Astrocyte of the cerebellum (primary cell): ENCODE results near the gene EFCAB11.

ENCODE experiments used
- DNase-seq: peaks from one replicate; pipeline ENCODE4 v3.0.0-alpha.2; 2011; ENCODE audit warnings: low read depth
- H3K4me3 ChIP-seq: 2 replicates; pipeline ENCODE4 v1.5.1; 2011; ENCODE audit warnings: mild to moderate bottlenecking, low read depth, low read length, moderate library complexity
- in situ Hi-C: cut with HindIII; loops from 2 replicates; pipeline ENCODE4 v1.10.0; 2017; ENCODE audit warnings: low sequenced_read_pairs
- TF ChIP-seq, protein P1 (sequence below): IDR thresholded peaks from 2 replicates; pipeline ENCODE4 v1.5.1; 2012; ENCODE audit warnings: low read length, low read depth, moderate library complexity, mild to moderate bottlenecking; ENCODE audit errors: missing control alignments

EFCAB11 gene

GRCh38 chr14:89952576-89952975 is 2.0 kb downstream of the EFCAB11 start:
- in situ Hi-C loops = no loop called here
- H3K4me3 ChIP-seq = no peak overlapping the region
- TF ChIP-seq, protein P1, sequence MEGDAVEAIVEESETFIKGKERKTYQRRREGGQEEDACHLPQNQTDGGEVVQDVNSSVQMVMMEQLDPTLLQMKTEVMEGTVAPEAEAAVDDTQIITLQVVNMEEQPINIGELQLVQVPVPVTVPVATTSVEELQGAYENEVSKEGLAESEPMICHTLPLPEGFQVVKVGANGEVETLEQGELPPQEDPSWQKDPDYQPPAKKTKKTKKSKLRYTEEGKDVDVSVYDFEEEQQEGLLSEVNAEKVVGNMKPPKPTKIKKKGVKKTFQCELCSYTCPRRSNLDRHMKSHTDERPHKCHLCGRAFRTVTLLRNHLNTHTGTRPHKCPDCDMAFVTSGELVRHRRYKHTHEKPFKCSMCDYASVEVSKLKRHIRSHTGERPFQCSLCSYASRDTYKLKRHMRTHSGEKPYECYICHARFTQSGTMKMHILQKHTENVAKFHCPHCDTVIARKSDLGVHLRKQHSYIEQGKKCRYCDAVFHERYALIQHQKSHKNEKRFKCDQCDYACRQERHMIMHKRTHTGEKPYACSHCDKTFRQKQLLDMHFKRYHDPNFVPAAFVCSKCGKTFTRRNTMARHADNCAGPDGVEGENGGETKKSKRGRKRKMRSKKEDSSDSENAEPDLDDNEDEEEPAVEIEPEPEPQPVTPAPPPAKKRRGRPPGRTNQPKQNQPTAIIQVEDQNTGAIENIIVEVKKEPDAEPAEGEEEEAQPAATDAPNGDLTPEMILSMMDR = no peak
- DNase-seq = no peak

- H3K4me3 ChIP-seq = no peak overlapping the region
- in situ Hi-C loops = no loop called here
- TF ChIP-seq, protein P1 = no peak
- DNase-seq = no peak
These were observed 7.2 kb downstream of the EFCAB11 start for GRCh38 chr14:89947344-89947743.

- no peak for DNase-seq
- no peak overlapping the region for H3K4me3 ChIP-seq
- TF ChIP-seq, protein P1 = no peak
- in situ Hi-C loops = no loop called here
These were observed 12.6 kb downstream of the EFCAB11 start for GRCh38 chr14:89941830-89942377.

GRCh38 chr14:89936654-89937185 is 17.8 kb downstream of the EFCAB11 start:
- TF ChIP-seq, protein P1 = peak; percentile 21
- no peak overlapping the region for H3K4me3 ChIP-seq
- in situ Hi-C loops = no loop called here
- no peak for DNase-seq

DNA sequence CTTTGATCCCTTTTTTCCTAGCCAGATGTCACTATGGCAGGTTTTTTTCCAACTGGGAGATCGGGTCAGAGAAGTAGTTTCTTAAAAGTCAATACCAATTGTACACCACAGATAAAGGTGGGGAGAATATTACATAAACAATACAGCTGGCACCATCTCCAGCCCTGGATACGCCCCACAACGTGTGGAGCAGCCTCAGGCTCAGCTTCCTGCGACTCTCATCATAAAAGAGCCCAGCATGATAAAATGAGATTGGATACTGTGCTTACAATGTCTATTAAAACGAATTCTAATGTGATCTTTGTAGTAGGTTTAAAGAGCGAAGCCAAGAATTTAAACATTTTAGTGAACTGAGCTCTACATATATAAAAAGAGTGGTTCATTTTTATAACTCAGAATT is 21.5 kb downstream of the EFCAB11 start:
- in situ Hi-C loops = no loop called here
- no peak for DNase-seq
- TF ChIP-seq, protein P1 = no peak
- no peak overlapping the region for H3K4me3 ChIP-seq

DNA sequence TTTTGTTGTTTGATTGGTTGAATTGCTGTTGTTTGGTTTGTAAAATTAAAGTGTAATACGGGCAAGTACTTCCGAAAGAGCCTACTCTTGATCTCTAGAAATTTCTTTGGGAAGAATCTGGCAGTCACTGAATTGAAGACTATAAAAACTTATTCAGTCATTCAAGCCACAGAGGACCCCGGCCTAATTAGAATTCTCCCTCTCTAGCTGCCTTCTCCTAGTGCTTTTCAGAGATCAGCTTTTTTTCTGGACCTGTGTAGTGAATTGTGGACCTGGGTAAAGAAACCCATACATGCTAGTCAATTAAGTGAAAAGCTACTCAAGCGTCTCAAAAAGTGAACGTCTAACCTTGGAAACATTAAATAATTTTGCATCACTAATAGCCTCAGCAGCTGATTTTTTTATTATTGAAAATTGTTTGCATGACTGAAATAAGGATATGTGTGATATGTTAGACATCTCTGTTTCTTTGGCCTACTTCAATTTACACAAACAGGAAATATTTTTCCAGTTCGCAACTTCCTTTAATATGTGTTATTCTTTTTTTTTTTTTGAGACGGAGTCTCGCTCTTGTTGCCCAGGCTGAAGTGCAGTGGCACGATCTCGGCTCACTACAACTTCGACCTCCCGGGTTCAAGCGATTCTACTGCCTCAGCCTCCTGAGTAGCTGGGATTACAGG is 27.2 kb downstream of the EFCAB11 start:
- no peak overlapping the region for H3K4me3 ChIP-seq
- in situ Hi-C loops = no loop called here
- TF ChIP-seq, protein P1 = no peak
- DNase-seq = no peak
